Small intestine (tissue), 7 donors: ENCODE results near the gene SNTG2. TPM values are rescaled to one million over a fixed set of nuclear protein-coding genes. Genes with fewer than 3 reads are reported as not detected.
A peak's percentile ranks its signal among the peaks of the same experiment; 100 is the strongest.

Experiments
- DNase-seq, 2 donors: peaks; one replicate each; pipeline versions ENCODE4 v3.0.0 to v3.0.0-alpha.2; 2013
- FAIRE-seq: peaks from 2 replicates; lab custom pipeline; 2012; peaks lifted over from hg19 to GRCh38; lab: Jason Lieb, UNC
- H3K27ac ChIP-seq, 3 donors: one replicate each; pipeline ENCODE4 v1.5.1; 2013; ENCODE audit warnings: low read length in 2 of 3, mild to moderate bottlenecking in 2 of 3, control low read depth in 1 of 3, inconsistent platforms in 1 of 3, low read depth in 1 of 3, moderate library complexity in 1 of 3
- H3K27me3 ChIP-seq, 3 donors: one replicate each; pipeline ENCODE4 v1.6.1; 2013; ENCODE audit warnings: low read length in 3 of 3, inconsistent platforms in 1 of 3; ENCODE audit not compliant: control insufficient read depth in 3 of 3, insufficient read depth in 3 of 3
- H3K36me3 ChIP-seq, 3 donors: one replicate each; pipeline ENCODE4 v1.6.1; 2013; ENCODE audit warnings: low read length in 3 of 3, inconsistent platforms in 1 of 3, low read depth in 1 of 3, mild to moderate bottlenecking in 1 of 3, moderate library complexity in 1 of 3; ENCODE audit not compliant: control insufficient read depth in 3 of 3, insufficient read depth in 2 of 3
- H3K4me1 ChIP-seq, 3 donors: one replicate each; pipeline ENCODE4 v1.6.1; 2013; ENCODE audit warnings: low read length in 2 of 3, inconsistent platforms in 1 of 3, low read depth in 1 of 3, mild to moderate bottlenecking in 1 of 3, moderate library complexity in 1 of 3; ENCODE audit not compliant: control insufficient read depth in 3 of 3, insufficient read depth in 2 of 3
- H3K4me3 ChIP-seq, 3 donors: one replicate each; pipeline ENCODE4 v1.5.1; 2013; ENCODE audit warnings: low read length in 3 of 3, control low read depth in 1 of 3, inconsistent platforms in 1 of 3, low read depth in 1 of 3, mild to moderate bottlenecking in 1 of 3, moderate library complexity in 1 of 3
- H3K9me3 ChIP-seq, 2 donors: one replicate each; pipeline ENCODE4 v1.6.1; 2013; ENCODE audit warnings: low read depth in 1 of 2, low read length in 1 of 2; ENCODE audit not compliant: control insufficient read depth in 2 of 2, insufficient read depth in 1 of 2
- WGBS, 3 donors: extraction: QIAGEN DNeasy Blood & Tissue Kit; methylation state at CpG; one replicate each; pipeline ENCODE4 v1.1.7; 2013; 5-methylcytosine and 5-hydroxymethylcytosine counted together
- polyA plus RNA-seq, 4 donors: library from polyadenylated mRNA; stranded (reverse) in 3 of 4; unstranded in 1 of 4; fragments of 200-250 nt in 3 of 4; fragments of 120-200 nt in 1 of 4; gene quantifications; one replicate each; pipeline versions ENCODE4 v1.2.1 to v1.2.3, GENCODE V29; 2013
- donor health status: healthy with polysubstance abuse.
- donor health status: control.
- donor health status: control.
- donor health status: Bipolar disorder and iron deficiency.
- donor health status: healthy.

Gene SNTG2
- polyA plus RNA-seq, 4 donors = 0.25 to 1.1 (median 0.54) TPM; not detected in 1

GRCh38 chr2:1134629-1135028 is 184.0 kb downstream of the SNTG2 start:
- FAIRE-seq = no peak
- H3K4me3 ChIP-seq = no peak overlapping the region
- no peaks in the 10 kb centered on the region for H3K27me3 ChIP-seq
- no peaks in the 10 kb centered on the region for H3K4me1 ChIP-seq
- no peaks in the 10 kb centered on the region for H3K36me3 ChIP-seq
- no peaks in the 10 kb centered on the region for H3K9me3 ChIP-seq
- 92 to 97% (median 95%) methylated on average over 20 of the region's 20 CpGs for WGBS, 3 donors
- H3K27ac ChIP-seq = no peak overlapping the region
- no peak for DNase-seq

GRCh38 chr2:1136067-1136466 is 185.4 kb downstream of the SNTG2 start:
- no peaks in the 10 kb centered on the region for H3K4me1 ChIP-seq
- no peak for FAIRE-seq
- H3K36me3 ChIP-seq = no peaks in the 10 kb centered on the region
- DNase-seq = no peak
- 53 to 56% (median 53%) methylated on average over 7 of the region's 7 CpGs for WGBS, 3 donors
- H3K9me3 ChIP-seq = no peaks in the 10 kb centered on the region
- H3K4me3 ChIP-seq = no peak overlapping the region
- H3K27ac ChIP-seq = no peak overlapping the region
- no peaks in the 10 kb centered on the region for H3K27me3 ChIP-seq

GRCh38 chr2:1136846-1137245 is 186.2 kb downstream of the SNTG2 start:
- Histone ChIP-seq H3K4me3 (no peak overlapping the region), H3K27me3 (no peaks in the 10 kb centered on the region), H3K36me3 (no peaks in the 10 kb centered on the region), H3K4me1 (no peaks in the 10 kb centered on the region), H3K9me3 (no peaks in the 10 kb centered on the region), H3K27ac (no peak overlapping the region)
- 39 to 60% (median 58%) methylated on average over 7 of the region's 7 CpGs for WGBS, 3 donors
- DNase-seq = peak in 1 of 2 donors; percentile 8
- no peak for FAIRE-seq

GRCh38 chr2:1137264-1137663 is 186.6 kb downstream of the SNTG2 start:
- no peak overlapping the region for H3K4me3 ChIP-seq
- H3K9me3 ChIP-seq = no peaks in the 10 kb centered on the region
- FAIRE-seq = no peak
- DNase-seq = no peak
- H3K27ac ChIP-seq = no peak overlapping the region
- no peaks in the 10 kb centered on the region for H3K27me3 ChIP-seq
- WGBS, 3 donors = 70 to 79% (median 74%) methylated on average over 7 of the region's 7 CpGs
- no peaks in the 10 kb centered on the region for H3K4me1 ChIP-seq
- H3K36me3 ChIP-seq = no peaks in the 10 kb centered on the region

GRCh38 chr2:1137913-1138391 is 187.3 kb downstream of the SNTG2 start:
- Histone ChIP-seq H3K36me3 (no peaks in the 10 kb centered on the region), H3K27ac (no peak overlapping the region), H3K9me3 (no peaks in the 10 kb centered on the region), H3K4me3 (no peak overlapping the region), H3K4me1 (no peaks in the 10 kb centered on the region), H3K27me3 (no peaks in the 10 kb centered on the region)
- FAIRE-seq (no peak), DNase-seq (no peak)
- WGBS, 3 donors = 78 to 84% (median 79%) methylated on average over 15 of the region's 15 CpGs

- peak in 1 of 2 donors; percentile 35 for DNase-seq
Measured at GRCh38 chr2:1140389-1141003, 189.8 kb downstream of the SNTG2 start.

GRCh38 chr2:1141079-1141478 is 190.4 kb downstream of the SNTG2 start:
- WGBS, 3 donors = 67 to 72% (median 72%) methylated on average over 7 of the region's 7 CpGs
- Histone ChIP-seq H3K27ac (no peak overlapping the region), H3K9me3 (no peaks in the 10 kb centered on the region), H3K27me3 (no peaks in the 10 kb centered on the region), H3K4me3 (no peak overlapping the region), H3K4me1 (no peaks in the 10 kb centered on the region), H3K36me3 (no peaks in the 10 kb centered on the region)
- DNase-seq = no peak
- FAIRE-seq = no peak

More at GRCh38 chr2:1140389-1141003, 189.8 kb downstream of the SNTG2 start:
- H3K4me3 ChIP-seq = no peak overlapping the region
- no peaks in the 10 kb centered on the region for H3K4me1 ChIP-seq
- no peaks in the 10 kb centered on the region for H3K9me3 ChIP-seq
- no peak for FAIRE-seq
- 28 to 39% (median 38%) methylated on average over 17 of the region's 17 CpGs for WGBS, 3 donors
- H3K36me3 ChIP-seq = no peaks in the 10 kb centered on the region
- no peak overlapping the region for H3K27ac ChIP-seq
- no peaks in the 10 kb centered on the region for H3K27me3 ChIP-seq

GRCh38 chr2:1143129-1143528 is 192.5 kb downstream of the SNTG2 start:
- no peaks in the 10 kb centered on the region for H3K9me3 ChIP-seq
- H3K27me3 ChIP-seq = no peaks in the 10 kb centered on the region
- H3K27ac ChIP-seq = no peak overlapping the region
- WGBS, 3 donors = 48 to 83% (median 68%) methylated on average over 1 of the region's 1 CpG
- no peaks in the 10 kb centered on the region for H3K4me1 ChIP-seq
- no peak for FAIRE-seq
- DNase-seq = no peak
- H3K4me3 ChIP-seq = no peak overlapping the region
- no peaks in the 10 kb centered on the region for H3K36me3 ChIP-seq
